CD4-positive, alpha-beta T cell treated with Interleukin-21 for 1 hour (primary cell): ENCODE measurements around the gene PRRT1.
"Not testable (repeated sequence)": the region's sequence is repeated elsewhere in the genome, so short reads cannot be mapped to it uniquely, and the experiment has no call there.

Experiments used
- DNase-seq: peaks from one replicate; pipeline ENCODE4 v3.0.0-alpha.2; 2020

PRRT1 gene

DNA sequence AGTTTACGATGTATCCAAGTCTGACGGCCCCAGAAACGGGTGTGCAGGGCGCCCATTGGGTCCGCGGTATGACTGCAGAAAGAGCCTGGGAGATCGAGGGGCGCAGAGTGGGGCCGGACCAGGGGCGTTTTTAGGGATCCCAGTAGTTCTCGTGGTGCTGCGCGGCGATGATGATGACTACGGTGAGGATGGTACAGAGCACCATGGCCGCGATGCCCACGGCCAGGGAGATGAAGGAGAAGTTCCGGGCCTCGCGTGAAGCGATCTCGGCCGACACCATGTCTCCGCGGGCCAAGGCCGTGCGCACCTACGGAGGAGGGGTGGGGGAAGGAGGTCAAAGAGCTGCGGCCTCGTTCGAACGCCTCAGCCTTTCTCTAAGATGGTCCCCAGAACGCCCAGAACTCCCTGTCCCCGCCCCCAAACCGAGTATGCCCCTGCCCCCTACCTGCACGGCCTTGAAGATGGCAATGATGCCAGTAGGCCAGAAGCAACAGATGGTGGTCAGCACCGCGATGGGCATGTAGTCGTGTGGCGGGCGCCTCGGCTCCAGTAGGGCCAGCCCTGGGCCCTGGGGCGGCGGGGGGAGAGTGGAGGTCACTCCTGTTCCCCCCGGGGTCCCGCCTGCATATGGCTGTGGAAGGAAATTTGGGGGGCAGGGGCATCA is 2.5 kb downstream of the PRRT1 start:
- DNase-seq = no peak

DNA sequence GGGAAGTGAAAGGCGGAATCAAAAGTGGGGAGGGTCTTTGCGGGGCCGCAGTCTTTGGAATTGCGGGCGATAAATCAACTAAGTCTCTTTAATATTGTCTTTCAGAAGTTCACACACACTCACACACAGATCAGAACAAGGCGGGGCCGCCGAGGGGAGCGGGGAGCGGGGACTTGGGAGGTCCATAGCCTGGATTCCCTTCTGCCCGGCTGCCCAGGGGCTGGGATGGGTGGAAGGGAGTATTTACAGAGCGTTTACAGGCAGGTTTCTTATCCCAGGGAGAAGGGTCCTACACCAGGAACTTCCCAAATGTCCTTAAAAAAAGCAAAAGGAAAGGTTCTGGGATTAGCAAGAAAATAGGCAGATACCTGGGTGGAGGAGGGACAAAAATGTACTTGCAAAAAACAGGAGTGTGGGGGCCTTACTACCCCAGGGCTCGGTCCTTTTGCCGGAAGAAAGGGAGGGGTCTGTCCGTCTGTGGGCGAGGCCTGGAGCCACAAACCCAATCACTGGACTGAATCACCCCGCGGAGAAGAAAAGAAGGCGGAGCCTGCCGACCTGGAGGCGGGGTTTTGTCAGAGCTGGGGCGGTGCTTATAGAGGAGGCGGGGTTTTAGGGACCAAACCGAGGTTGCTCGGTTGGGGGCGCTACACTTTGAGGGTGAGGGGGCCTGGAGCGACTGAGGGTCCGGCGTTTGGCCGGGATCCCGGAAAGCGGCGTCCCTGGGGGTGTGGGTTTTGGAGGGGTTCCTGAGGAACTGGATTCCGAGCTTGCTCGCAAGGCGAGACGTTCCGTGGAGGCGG is 3.2 kb downstream of the PRRT1 start:
- peak; percentile 76 for DNase-seq

DNA sequence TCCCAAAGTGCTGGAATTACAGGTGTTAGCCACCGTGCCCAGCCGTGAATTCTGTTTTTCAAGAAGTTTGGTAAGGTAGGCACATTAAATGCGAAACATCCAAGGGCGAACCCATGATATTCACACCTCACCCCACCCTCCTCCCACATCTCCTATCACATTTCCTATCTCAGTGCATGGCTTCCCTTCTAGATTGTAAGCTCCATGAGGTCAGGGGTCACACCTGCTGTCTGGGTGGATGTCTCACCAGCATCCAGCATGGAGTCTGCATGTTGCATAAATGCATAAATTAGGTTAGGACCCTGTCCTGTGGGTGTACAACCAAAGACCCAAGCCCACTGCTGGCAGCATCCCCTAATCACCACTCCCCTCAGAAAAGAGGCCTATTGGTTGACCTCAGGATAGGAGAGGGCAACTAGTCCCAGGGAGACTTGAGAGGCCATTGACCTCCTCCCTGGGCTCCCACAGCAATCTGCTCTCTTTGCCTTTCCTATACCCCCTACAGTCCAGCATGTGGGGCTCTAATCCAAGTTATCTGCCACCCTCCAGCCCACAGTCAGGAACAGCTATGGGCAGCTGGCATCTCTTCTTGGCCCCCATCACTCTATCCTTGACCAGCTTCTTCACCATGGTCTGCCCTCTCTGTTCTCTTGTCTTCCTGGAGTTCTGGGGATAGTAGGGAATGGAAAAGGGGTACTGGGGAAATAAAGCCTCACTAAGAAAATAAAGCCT is 4.2 kb downstream of the PRRT1 start:
- DNase-seq = no peak

DNA sequence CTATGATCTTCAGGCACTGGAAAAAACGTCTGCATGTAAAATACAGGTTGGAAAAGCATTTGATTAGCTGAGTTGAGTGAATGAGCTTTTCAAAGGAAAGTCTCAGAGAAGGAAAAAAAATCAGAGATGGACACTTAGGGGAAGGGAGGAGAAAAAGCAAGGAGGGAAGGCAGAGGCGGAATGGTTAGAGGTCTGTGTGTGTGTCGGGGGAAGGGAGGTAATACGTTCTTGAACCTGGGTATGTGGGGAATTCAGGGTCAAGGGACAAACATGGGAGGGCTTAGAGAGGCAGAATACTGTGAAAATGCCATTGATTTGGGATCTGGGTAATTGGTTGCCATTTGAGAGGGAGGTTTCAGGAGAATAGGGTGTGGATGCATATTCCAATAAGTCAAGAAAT is 5.1 kb downstream of the PRRT1 start:
- no peak for DNase-seq

DNA sequence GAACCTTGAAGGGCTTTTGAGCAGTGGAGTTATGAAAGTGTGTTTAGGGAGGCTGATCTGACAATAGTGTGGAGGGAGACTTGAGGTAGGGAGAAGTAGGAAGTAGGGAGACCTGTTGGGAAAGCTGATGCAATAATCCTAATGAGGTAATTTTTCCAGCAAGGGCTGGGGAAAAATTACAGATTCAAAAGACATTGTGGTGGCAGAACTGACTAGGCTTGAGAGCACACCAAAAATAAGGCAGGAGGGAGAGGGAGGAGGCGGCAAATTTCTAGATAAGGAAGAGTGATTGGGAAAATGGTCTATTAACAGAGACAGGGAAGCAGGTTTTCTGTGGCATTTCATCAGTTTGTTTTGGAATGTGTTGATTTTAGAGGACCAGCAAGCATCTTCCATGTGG is 5.5 kb downstream of the PRRT1 start:
- DNase-seq = no peak

DNA sequence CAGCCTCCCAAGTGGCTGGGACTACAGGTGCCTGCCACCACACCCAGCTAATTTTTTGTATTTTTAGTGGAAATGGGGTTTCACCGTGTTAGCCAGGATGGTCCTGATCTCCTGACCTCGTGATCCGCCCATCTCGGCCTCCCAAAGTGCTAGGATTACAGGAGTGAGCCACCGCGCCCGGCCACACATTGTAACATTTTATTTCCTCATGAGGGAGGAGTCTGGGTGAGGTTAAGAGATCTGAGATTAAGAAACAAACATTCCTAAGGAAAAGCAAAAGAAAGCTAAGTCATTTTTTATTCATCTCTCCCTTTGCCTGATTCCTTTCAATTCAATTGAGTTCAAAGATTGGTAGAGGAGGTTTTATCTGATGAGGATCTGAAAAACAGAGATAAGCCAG is 7.5 kb downstream of the PRRT1 start:
- DNase-seq = not testable (repeated sequence)

DNA sequence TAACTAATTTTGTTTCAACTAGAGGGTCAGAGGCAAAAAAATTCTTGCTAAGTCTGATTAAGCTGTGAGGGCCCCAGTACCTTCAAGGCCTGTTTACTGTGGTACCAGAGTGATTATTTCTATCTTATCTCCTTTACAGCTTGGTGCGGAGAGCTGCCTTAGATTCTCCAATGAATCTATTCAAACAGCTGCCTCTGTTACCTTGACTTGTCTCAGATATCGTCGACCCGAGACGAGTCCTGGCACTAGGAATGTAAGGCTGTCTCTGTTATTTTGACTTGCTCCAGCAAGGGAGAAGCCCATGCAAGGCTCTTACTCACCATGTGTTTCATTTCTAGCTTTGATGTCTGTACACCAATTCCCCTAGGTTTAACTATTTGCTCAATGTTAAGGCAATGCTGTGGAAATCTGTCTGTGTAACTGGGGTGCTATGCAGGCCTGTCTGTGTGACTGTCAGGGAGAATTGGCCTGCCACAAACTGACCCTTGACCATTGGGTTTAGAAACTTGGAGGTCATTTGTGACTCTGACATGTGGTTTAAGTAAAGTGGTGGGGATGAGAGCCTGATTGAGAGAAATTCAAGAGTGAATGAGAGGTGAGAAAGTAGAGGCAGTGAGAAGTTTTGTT is 11.2 kb downstream of the PRRT1 start:
- DNase-seq = no peak

DNA sequence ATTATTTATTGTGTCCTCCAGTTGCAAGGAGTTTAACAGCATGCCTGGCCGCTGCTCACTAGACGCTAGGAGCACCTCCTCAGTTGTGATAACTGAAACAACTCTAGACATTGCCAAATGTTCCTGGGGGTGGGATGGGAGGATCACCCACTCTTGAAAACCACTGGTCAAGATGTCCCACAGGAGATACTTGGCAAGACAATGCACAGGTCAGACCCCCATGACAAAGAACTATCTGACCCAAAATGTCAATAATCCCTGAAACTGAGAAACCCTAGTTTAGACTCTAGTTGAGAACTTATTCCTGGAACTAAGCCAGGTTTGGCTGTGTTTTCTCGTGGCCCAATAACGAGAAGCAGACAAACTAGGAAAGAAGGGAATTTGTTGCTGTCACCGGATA is 12.1 kb downstream of the PRRT1 start:
- no peak for DNase-seq

DNA sequence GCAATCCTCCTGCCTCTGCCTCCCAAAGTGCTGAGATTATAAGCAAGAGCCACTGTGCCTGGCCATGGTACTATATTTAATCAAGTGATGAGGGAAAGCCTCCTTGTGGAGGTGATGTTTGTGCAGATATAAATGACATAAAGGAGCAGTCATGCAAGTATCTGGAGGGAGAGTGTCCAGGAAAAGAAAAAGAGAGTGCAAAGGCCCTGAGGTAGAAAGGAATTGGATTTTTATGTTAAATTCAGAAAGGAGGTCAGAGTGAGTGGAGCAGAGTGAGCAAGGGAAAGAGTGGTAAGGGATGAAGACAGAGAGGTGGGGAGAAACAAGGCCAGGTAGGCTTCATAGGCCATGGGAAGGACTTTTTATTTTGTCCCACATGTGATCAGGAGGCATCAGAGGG is 14.3 kb downstream of the PRRT1 start:
- DNase-seq = no peak

DNA sequence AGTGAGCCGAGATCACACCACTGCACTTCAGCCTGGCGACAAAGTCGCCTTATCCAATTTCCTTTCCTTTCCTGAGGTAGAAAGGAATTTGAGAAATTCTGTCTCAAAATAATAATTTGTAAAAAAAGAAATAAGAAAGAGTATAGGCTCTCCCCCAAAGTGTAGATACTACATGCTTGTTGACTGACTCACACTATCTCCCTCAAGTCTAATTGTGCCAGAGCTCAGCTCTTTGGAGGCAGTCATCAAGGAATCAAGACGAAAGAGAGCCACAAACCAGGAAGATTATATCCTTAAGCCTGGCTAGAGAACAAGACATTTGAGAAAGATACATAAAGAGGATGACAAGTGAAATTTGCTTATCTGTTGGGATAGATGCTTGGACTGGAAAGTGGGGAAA is 18.0 kb downstream of the PRRT1 start:
- no peak for DNase-seq

DNA sequence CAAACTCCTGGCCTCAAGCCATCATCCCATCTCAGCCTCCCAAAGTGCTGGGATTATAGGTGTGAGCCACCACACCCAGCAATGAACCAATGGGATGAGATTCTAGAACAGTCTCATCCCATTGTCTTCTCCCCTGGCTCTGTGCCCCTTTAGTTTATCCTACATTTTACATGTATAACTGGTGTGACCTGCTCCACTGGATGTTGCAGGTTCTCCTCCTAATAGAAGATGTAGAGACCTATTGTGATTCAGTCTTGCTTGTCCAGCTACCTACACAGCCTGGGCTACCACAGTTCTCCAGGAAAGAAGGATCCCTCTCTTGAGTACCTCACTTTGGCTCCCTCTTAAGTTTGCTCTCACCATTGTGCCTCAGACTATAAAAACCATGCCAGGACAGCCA is 19.6 kb downstream of the PRRT1 start:
- DNase-seq = no peak

DNA sequence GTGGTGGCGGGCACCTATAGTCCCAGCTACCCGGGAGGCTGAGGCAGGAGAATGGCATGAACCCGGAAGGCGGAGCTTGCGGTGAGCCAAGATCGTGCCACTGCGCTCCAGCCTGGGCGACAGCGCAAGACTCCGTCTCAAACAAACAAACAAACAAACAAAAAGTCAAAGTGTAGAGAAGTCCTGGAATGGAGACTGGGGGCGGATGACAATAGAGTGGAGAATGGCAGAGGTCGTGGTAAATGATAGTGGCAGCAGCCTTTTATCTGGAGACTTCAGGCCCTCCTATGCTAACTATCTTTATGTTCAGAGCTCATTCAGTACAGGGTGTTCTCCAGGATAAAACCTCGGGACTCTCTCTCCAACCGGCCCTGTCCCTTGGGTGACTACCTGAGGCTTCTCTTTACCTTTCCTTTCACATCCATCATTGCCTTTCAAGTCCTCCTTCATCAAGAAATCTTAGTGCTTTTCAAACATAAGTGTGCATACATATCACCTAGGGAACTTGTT is 20.2 kb downstream of the PRRT1 start:
- no peak for DNase-seq

DNA sequence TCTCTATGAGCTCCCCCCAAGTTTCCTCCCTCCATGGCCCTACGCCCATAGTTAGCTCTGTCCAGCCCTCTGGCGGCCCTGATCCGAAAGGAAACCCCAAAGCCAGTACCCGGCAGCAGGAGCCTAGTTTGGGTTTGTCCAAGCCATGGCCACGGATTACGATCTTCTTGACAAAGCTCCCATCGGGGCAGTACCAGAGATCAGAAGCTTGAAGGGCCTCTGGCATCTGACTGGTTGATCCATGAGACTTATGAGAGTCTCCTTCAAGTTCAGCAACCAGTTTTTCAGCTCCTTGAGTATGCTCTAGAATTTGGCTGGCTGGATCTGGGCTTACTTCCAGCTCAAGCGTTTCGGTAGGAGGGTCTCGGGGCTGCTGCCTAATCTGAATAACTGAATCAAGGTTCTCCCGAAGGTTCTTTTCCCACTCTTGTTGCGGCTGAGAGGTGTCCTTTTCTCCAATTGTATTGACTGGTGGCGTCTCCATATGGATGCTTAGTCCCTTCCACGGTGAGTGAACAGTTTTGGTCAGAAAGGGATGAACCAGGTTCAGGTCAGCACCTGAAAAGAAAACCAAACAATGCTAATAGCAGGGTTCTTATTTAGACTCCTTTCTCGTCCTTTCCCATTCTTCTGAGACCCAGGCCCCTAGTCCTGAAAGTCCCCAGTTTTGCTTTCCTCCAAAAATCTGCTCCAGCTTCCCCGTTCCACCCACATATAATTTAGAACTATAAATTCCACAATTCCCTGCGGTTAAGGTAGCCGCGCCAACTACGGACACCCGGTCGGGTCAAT is 22.2 kb downstream of the PRRT1 start:
- no peak for DNase-seq

DNA sequence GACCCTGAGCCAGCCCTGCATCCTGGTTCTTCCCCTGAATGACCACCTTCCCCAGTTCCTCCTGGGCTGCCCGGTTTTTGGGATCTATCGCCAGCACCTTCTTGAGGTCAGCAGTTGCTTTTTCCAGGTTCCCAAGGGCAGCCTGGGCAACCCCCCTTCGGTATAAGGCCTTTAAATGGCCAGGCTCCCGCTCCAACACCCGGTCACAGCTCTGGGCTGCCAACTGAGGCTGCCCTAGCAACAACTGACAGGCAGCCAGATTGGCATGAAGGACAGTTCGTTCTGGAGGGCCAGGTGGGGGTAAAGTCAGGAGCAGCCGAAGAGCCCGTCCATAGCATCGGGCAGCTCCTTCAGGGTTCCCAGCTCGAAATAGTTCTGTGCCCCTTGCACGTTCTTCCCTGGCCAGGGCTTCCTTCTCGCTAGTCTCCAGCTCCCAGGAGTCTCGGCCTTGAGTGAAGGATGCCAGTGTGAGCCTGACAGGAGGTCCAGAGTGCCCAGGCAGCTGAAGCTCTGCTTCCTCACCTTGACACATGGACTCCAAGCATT is 22.9 kb downstream of the PRRT1 start:
- no peak for DNase-seq

DNA sequence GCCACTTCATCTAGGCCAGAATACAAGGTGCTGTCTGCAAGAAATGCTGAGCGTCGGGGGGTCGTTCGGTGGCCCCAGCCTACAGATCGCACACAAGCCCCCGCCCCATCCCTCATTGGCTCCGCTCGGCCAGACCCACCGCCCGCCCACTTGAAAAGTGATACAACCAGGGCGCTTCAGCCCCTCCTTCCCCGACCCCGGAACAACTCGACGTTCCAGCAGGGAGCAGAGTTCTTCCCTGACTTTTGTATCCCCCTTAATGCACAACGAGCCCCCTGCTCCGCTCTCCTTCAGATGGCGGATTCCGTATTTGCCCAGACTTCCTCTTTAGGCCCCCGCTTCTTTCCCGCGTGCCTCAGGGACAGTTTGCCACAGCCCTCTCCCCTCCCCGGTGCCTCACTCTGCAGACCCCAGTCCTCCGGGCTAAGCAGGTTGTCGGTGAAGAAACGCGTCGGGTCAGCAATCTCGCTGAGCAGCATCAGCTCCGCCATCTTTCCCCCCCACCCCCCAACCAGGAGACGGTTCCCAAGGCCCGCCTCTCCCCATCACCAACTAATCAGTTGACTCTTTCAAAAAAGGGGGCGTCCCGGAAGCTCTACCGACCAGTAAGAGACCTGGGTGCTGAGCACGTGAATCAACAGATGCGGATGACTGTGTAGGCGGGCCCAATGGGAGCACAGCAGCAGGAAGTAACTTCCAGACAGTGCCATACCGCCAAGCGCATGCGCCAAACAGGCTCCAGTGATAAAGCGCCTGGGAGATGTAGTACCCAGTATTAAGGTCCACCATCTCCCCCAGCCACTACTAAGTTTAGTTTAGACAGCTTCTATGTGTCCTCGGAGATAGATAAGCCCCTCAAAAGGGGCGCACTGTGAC is 23.8 kb downstream of the PRRT1 start, which contains the start of gene ATF6B:
ATF6B (minus strand) TSS at position 530 of the 876 bp plus-strand sequence; CDS start at position 491, 39 bp downstream.
- peak; percentile 99 for DNase-seq

DNA sequence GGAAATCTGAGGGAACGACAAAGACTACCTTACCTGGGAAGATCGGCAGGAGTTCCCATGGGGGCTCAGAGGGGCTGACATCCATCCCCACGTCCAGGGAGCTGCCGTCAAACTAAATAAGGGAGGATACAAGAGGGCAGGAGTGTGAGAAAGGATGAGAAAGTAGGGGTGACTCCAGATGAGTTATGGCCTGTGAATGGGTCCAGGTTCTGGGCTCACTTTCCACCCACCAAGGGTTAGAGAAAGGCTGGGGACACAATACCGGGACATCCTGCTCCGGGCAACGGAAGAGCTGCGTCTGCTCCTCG is 24.4 kb downstream of the PRRT1 start:
- DNase-seq = no peak

DNA sequence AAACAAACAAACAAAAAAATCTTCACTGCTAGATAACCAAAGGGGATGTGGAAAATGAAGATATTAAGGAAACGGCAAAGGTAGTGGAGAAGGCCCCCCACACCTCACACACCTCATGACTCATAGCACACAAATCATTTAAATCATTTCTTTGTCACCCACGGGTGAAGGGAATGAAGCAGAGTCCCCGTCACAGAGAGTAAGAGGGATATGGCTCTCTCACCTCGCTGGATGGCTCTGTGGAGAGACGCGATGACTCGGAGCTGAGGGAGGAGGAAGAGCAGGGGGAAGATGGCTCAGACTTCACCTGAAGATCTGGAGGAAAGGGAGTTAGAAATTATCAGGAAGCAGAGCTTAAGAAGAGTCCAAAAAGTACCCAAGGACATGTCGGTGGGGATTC is 24.9 kb downstream of the PRRT1 start:
- no peak for DNase-seq

DNA sequence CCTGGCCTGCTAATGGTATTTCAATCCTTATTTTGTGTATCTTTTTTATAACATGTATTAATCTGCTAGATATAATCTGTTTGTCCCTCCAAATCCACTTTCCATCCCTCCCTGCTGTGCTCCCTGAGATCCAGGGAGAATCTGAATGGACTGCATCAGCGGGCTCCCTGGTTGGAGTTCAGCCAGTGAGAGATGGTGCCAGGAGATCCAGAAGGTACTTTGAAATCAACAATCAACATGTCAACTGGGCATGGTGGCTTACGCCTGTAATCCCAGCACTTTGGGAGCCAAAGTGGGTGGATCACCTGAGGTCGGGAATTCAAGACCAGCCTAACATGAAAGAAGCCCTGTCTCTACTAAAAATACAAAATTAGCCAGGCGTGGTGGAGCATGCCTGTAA is 28.1 kb downstream of the PRRT1 start:
- DNase-seq = no peak

DNA sequence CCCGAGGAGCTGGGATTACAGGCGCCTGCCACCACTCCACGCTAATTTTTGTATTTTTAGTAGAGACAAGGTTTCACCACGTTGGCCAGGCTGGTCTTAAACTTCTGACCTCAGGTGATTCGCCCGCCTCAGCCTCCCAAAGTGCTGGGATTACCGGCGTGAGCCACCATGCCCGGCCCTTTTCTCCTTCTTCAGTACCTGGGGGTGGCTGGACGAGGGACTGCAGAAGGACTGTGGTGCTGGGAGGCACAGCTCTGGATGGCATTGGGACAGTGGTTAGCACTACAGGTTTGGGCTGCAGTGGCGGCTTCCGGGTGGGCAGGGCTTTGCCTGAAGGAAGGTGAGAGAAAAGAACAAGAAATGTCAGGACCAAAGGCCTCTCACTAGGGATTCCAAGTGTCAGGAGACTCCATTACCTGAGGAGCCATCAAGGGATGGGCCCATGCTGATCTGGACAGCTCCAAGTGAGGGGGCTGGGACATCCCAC is 31.1 kb downstream of the PRRT1 start:
- DNase-seq = no peak

DNA sequence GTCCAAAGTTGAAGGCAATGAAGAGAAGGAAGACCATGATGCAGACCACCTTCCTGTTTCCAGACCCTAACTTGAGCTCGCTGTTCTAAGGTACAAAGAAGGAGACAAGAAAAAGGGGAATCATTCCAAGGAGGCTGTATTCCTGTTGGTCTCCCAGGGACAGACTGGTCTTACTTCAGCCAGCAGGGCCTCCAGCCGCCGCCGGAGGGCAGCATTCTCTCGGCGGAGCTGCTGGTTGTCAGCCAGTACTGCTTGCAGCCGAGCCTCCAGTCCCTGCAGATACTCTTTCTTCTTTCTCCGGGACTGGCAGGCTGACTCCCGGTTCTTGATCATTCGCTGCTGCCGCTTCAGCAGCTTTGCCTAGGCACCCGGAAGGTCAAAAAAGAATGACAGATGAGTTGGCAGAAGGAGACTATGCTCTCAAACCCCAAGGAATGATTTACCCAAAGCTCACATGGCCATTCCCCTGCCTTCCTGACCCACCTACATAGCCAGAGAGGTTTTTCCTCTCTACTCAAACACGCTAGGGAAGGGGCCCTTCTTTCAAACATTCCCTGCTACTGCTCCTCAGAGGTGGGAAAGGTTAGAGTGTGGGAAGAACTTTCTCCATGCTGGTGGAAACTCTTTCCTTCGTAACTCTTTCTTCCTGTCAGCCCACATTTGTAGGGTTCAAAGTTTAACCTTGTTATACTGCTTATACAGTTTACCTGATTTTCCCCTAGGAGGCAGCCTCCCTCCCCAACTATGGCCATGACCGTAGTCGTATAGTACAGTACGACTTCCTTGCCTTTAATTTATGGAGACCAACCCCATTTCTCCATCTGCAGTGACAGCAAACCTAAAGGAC is 32.7 kb downstream of the PRRT1 start:
- peak; percentile 67 for DNase-seq
